Left ventricle myocardium inferior (tissue), 1 donor: Measurements from ENCODE around the gene RUFY1. TPM values are rescaled to one million over a fixed set of nuclear protein-coding genes. Genes with fewer than 3 reads are reported as not detected.

Experiments used
- DNase-seq: peaks from one replicate; pipeline ENCODE4 v3.0.0-alpha.2; 2020
- H3K27ac ChIP-seq: fragments of 200-600 bp; replicated peaks from 2 replicates; pipeline ENCODE4 v1.8.0; 2021
- H3K27me3 ChIP-seq: fragments of 200-600 bp; 2 replicates; pipeline ENCODE4 v1.8.0; 2021; ENCODE audit warnings: low read depth
- H3K36me3 ChIP-seq: fragments of 200-600 bp; 2 replicates; pipeline ENCODE4 v1.8.0; 2021
- H3K4me1 ChIP-seq: fragments of 200-600 bp; 2 replicates; pipeline ENCODE4 v1.8.0; 2021
- H3K4me3 ChIP-seq: fragments of 200-600 bp; 2 replicates; pipeline ENCODE4 v1.8.0; 2021; ENCODE audit warnings: mild to moderate bottlenecking, moderate library complexity
- H3K9me3 ChIP-seq: fragments of 200-600 bp; replicated peaks from 2 replicates; pipeline ENCODE4 v1.8.0; 2021
- CTCF ChIP-seq: fragments of 200-600 bp; IDR thresholded peaks from 2 replicates; pipeline ENCODE4 v1.8.0; 2021; ENCODE audit warnings: antibody characterized with exemption, mild to moderate bottlenecking, borderline replicate concordance
- intact Hi-C: fragments of 100-400 bp; cut with micrococcal nuclease; formaldehyde crosslinking; loops from one replicate; pipeline ENCODE4 v1.11.0; 2022
- total RNA-seq: library from RNA; stranded (reverse); fragmentation: NEBNext Ultra II Directional; extraction: Animal tissue kit (Norgen Biotek cat#: 25700); gene quantifications from one replicate; pipeline ENCODE4 v1.2.1, GENCODE V29; 2021
- donor health status: DM: no; HTN: yes; CAD: no; lungs with severe emphysema.

RUFY1 gene
- total RNA-seq, 1 donor from 2014 or later, result 21.5 TPM

- no peak for DNase-seq
- intact Hi-C loops, result no loop called here
- Histone ChIP-seq H3K4me3 (no peak overlapping the region), H3K4me1 (peaks cover 28% of the 10 kb centered on the region), H3K27ac (no peak overlapping the region), H3K36me3 (peaks cover 79% of the 10 kb centered on the region), H3K27me3 (no peaks in the 10 kb centered on the region), H3K9me3 (no peaks in the 10 kb centered on the region)
- no peak for TF ChIP-seq CTCF
Observed at GRCh38 chr5:179603308-179603707, 53.0 kb downstream of the RUFY1 start.

- H3K4me3 ChIP-seq, result no peak overlapping the region
- H3K27ac ChIP-seq, result no peak overlapping the region
- intact Hi-C loops, result no loop called here
- DNase-seq, result no peak
- H3K4me1 ChIP-seq, result peaks cover 41% of the 10 kb centered on the region
- H3K36me3 ChIP-seq, result peaks cover 79% of the 10 kb centered on the region
- TF ChIP-seq CTCF, result no peak
- no peaks in the 10 kb centered on the region for H3K27me3 ChIP-seq
- H3K9me3 ChIP-seq, result no peaks in the 10 kb centered on the region
Observed at GRCh38 chr5:179605026-179605833, 54.9 kb downstream of the RUFY1 start.

GRCh38 chr5:179606071-179606909 lies 55.9 kb downstream of the RUFY1 start:
- H3K9me3 ChIP-seq, result no peaks in the 10 kb centered on the region
- DNase-seq, result no peak
- H3K4me3 ChIP-seq, result no peak overlapping the region
- intact Hi-C loops, result no loop called here
- H3K36me3 ChIP-seq, result peaks cover 80% of the 10 kb centered on the region
- no peak overlapping the region for H3K27ac ChIP-seq
- TF ChIP-seq CTCF, result no peak
- peaks cover 52% of the 10 kb centered on the region for H3K4me1 ChIP-seq
- H3K27me3 ChIP-seq, result no peaks in the 10 kb centered on the region

GRCh38 chr5:179606910-179607159 lies 56.5 kb downstream of the RUFY1 start:
- peaks cover 57% of the 10 kb centered on the region for H3K4me1 ChIP-seq
- intact Hi-C loops, result no loop called here

More at GRCh38 chr5:179606910-179607159, 56.5 kb downstream of the RUFY1 start:
- Histone ChIP-seq H3K36me3 (peaks cover 80% of the 10 kb centered on the region), H3K4me3 (no peak overlapping the region), H3K27ac (peak overlapping the region; percentile 37), H3K9me3 (no peaks in the 10 kb centered on the region), H3K27me3 (no peaks in the 10 kb centered on the region)
- DNase-seq, result no peak
- TF ChIP-seq CTCF, result no peak
